Measurements from ENCODE around the gene TMEM95. TPM values are rescaled to one million over a fixed set of nuclear protein-coding genes. Genes with fewer than 3 reads are reported as not detected.

TMEM95 gene
- total RNA-seq, 1 experiment from 2014 or later, result not detected

- Histone ChIP-seq H3K27me3 (ENCODE audit: low read length) (no peaks in the 10 kb centered on the region), H3K27ac (ENCODE audit: low read length) (no peak overlapping the region), H3K9me3 (ENCODE audit: low read length) (no peaks in the 10 kb centered on the region), H3K9ac (ENCODE audit: low read length) (no peak overlapping the region), H3K9me2 (replicated peaks; ENCODE audit: low read length) (no peaks in the 10 kb centered on the region), H3K4me3 (ENCODE audit: low read length) (no peak overlapping the region), H3K4me2 (ENCODE audit: low read length) (no peak overlapping the region), H3F3A (ENCODE audit: low read length, unreplicated experiment) (no peaks in the 10 kb centered on the region), H3K79me2 (ENCODE audit: low read length) (no peaks in the 10 kb centered on the region), H3K36me3 (ENCODE audit: low read depth, low read length) (no peaks in the 10 kb centered on the region), H3K4me1 (ENCODE audit: insufficient read depth, low read length) (no peaks in the 10 kb centered on the region), H4K20me1 (ENCODE audit: low read length) (no peaks in the 10 kb centered on the region), H2AFZ (ENCODE audit: low read length) (no peak overlapping the region)
- BruUV-seq (replicated peaks), result no TSS peak
- DNase-seq (peak; percentile 19), ATAC-seq (no peak)
- CTCF ChIA-PET, result no interaction called here
- POLR2A ChIA-PET (ENCODE audit: unreplicated experiment), result no interaction called here
- intact Hi-C loops (cut with micrococcal nuclease), result no loop called here
- no peak for TF ChIP-seq CTCF (conservative IDR thresholded peaks at IDR 0.05; ENCODE audit: low read depth, low read length)
Observed at GRCh38 chr17:7340179-7340578, 14.8 kb upstream of the TMEM95 start.

- no TSS peak for BruUV-seq (replicated peaks)
- intact Hi-C loops (cut with micrococcal nuclease), result no loop called here
- no peaks in the 10 kb centered on the region for H4K20me1 ChIP-seq (ENCODE audit: low read length)
Observed at GRCh38 chr17:7341842-7342241, 13.1 kb upstream of the TMEM95 start.

GRCh38 chr17:7343250-7343649 is 11.7 kb upstream of the TMEM95 start:
- ChIA-PET CTCF (interaction anchor here (0.6 kb wide), 1 partner anchor 180 kb away, joined by 4 read pairs; no protein-coding TSS in a partner anchor), POLR2A (ENCODE audit: unreplicated experiment) (no interaction called here)
- TF ChIP-seq CTCF (conservative IDR thresholded peaks at IDR 0.05; ENCODE audit: low read depth, low read length) (no peak), EZH2phosphoT487 (IDR thresholded peaks at IDR 0.05; ENCODE audit: borderline replicate concordance, low read length) (no peak), EZH2 (IDR thresholded peaks at IDR 0.05; ENCODE audit: low read length, unreplicated experiment) (no peak)
- no peaks in the 10 kb centered on the region for H3K36me3 ChIP-seq (ENCODE audit: low read depth, low read length)
- H4K20me1 ChIP-seq (ENCODE audit: low read length), result no peaks in the 10 kb centered on the region
- intact Hi-C loops (cut with micrococcal nuclease), result no loop called here
- no peaks in the 10 kb centered on the region for H3K27me3 ChIP-seq (ENCODE audit: low read length)
- no peak overlapping the region for H3K4me3 ChIP-seq (ENCODE audit: low read length)
- no peaks in the 10 kb centered on the region for H3K9me3 ChIP-seq (ENCODE audit: low read length)
- no peaks in the 10 kb centered on the region for H3K79me2 ChIP-seq (ENCODE audit: low read length)
- no peaks in the 10 kb centered on the region for H3K9me2 ChIP-seq (replicated peaks; ENCODE audit: low read length)
- H3K27ac ChIP-seq (ENCODE audit: low read length), result no peak overlapping the region
- DNase-seq (no peak), ATAC-seq (no peak)
- H2AFZ ChIP-seq (ENCODE audit: low read length), result no peak overlapping the region
- no peak overlapping the region for H3K4me2 ChIP-seq (ENCODE audit: low read length)
- no peaks in the 10 kb centered on the region for H3K4me1 ChIP-seq (ENCODE audit: insufficient read depth, low read length)
- H3F3A ChIP-seq (ENCODE audit: low read length, unreplicated experiment), result no peaks in the 10 kb centered on the region
- no peak overlapping the region for H3K9ac ChIP-seq (ENCODE audit: low read length)
- BruUV-seq (replicated peaks), result no TSS peak

More at GRCh38 chr17:7341842-7342241, 13.1 kb upstream of the TMEM95 start:
- H3K4me3 ChIP-seq (ENCODE audit: low read length), result no peak overlapping the region
- no peak overlapping the region for H3K9ac ChIP-seq (ENCODE audit: low read length)
- ChIA-PET CTCF (no interaction called here), POLR2A (ENCODE audit: unreplicated experiment) (interaction anchor here (0.6 kb wide), 1 partner anchor 283 kb away, joined by 3 read pairs; no protein-coding TSS in a partner anchor)
- H3K79me2 ChIP-seq (ENCODE audit: low read length), result no peaks in the 10 kb centered on the region
- H3K9me3 ChIP-seq (ENCODE audit: low read length), result no peaks in the 10 kb centered on the region
- H3K27me3 ChIP-seq (ENCODE audit: low read length), result no peaks in the 10 kb centered on the region
- no peak overlapping the region for H3K27ac ChIP-seq (ENCODE audit: low read length)
- no peaks in the 10 kb centered on the region for H3K9me2 ChIP-seq (replicated peaks; ENCODE audit: low read length)
- H3K4me1 ChIP-seq (ENCODE audit: insufficient read depth, low read length), result no peaks in the 10 kb centered on the region
- ATAC-seq (no peak), DNase-seq (no peak)
- no peaks in the 10 kb centered on the region for H3K36me3 ChIP-seq (ENCODE audit: low read depth, low read length)
- H2AFZ ChIP-seq (ENCODE audit: low read length), result no peak overlapping the region
- no peak for TF ChIP-seq EZH2phosphoT487 (IDR thresholded peaks at IDR 0.05; ENCODE audit: borderline replicate concordance, low read length)
- TF ChIP-seq EZH2 (IDR thresholded peaks at IDR 0.05; ENCODE audit: low read length, unreplicated experiment), result no peak
- no peak for TF ChIP-seq CTCF (conservative IDR thresholded peaks at IDR 0.05; ENCODE audit: low read depth, low read length)
- H3F3A ChIP-seq (ENCODE audit: low read length, unreplicated experiment), result no peaks in the 10 kb centered on the region
- no peak overlapping the region for H3K4me2 ChIP-seq (ENCODE audit: low read length)
